Testis (tissue), 3 donors: ENCODE data around the gene BAD. TPM values are rescaled to one million over a fixed set of nuclear protein-coding genes. Genes with fewer than 3 reads are reported as not detected.
A peak's percentile ranks its signal among the peaks of the same experiment; 100 is the strongest.

Experiments
- DNase-seq: peaks from one replicate; pipeline ENCODE4 v3.0.0-alpha.2; 2019
- H3K27ac ChIP-seq, 2 donors: fragments of 200-600 bp; sonication (generic); one replicate each; pipeline ENCODE4 v1.5.1; 2019
- H3K27me3 ChIP-seq: fragments of 200-600 bp; sonication (generic); one replicate; pipeline ENCODE4 v1.5.1; 2019
- H3K36me3 ChIP-seq: fragments of 200-600 bp; sonication (generic); one replicate; pipeline ENCODE4 v1.5.1; 2017; ENCODE audit warnings: low read depth; ENCODE audit errors: missing control alignments
- H3K4me1 ChIP-seq: fragments of 200-600 bp; sonication (generic); one replicate; pipeline ENCODE4 v1.5.1; 2019
- H3K4me3 ChIP-seq, 2 donors: fragments of 200-600 bp; sonication (generic); one replicate each; pipeline ENCODE4 v1.5.1; 2017 to 2019
- H3K9me3 ChIP-seq: fragments of 200-600 bp; sonication (generic); one replicate; pipeline ENCODE4 v1.5.1; 2017
- CTCF ChIP-seq, 3 experiments: fragments of 450-650 bp in 2 of 3; fragments of 200-600 bp in 1 of 3; sonication (generic) in 1 of 3; IDR thresholded peaks; one replicate each; pipeline ENCODE4 v1.5.1; 2016 to 2019; ENCODE audit warnings: antibody characterized with exemption in 3 of 3, mild to moderate bottlenecking in 2 of 3, moderate library complexity in 1 of 3
- POLR2A ChIP-seq: fragments of 450-650 bp; IDR thresholded peaks from one replicate; pipeline ENCODE4 v1.6.1; 2017; ENCODE audit warnings: antibody characterized with exemption, mild to moderate bottlenecking, moderate library complexity
- WGBS, 2 donors: methylation state at CpG; one replicate each; pipeline ENCODE4 v1.1.5; 2018; 5-methylcytosine and 5-hydroxymethylcytosine counted together
- intact Hi-C: fragments of 100-400 bp; cut with DNase I; formaldehyde crosslinking; loops from one replicate; pipeline ENCODE4 v1.15.1; 2023; ENCODE audit warnings: low total_unique reads
- polyA plus RNA-seq: library from polyadenylated mRNA; stranded (reverse); fragments of 350-450 nt; fragmentation: Illumina TruSeq; extraction: RNeasy Lipid Tissue Mini Kit (QIAGEN cat#74804); gene quantifications from one replicate; pipeline ENCODE4 v1.2.3, GENCODE V29; 2014; ENCODE audit warnings: low read depth, low replicate concordance; ENCODE audit not compliant: insufficient read depth
- total RNA-seq, 2 donors: library from RNA; depleted of rRNA; stranded (reverse); fragments of >200 nt; gene quantifications; one replicate each; pipeline ENCODE4 v1.2.3, GENCODE V29; 2016

BAD gene
- total and polyA plus RNA-seq, 3 donors from 2014 or later, result 85.2 to 110 (median 88.7) TPM

GRCh38 chr11:64243236-64243854 is 41.1 kb downstream of the BAD start:
- peaks cover 43% of the 10 kb centered on the region for H3K4me1 ChIP-seq
- H3K4me3 ChIP-seq, result no peak overlapping the region
- H3K27ac ChIP-seq, result no peak overlapping the region
- TF ChIP-seq CTCF (IDR thresholded peaks at IDR 0.05), result no peak
- TF ChIP-seq POLR2A, result no peak
- no peaks in the 10 kb centered on the region for H3K27me3 ChIP-seq
- H3K36me3 ChIP-seq, result no peaks in the 10 kb centered on the region
- H3K9me3 ChIP-seq, result no peaks in the 10 kb centered on the region
- intact Hi-C loops, result no loop called here
- WGBS, 2 donors, result 86 to 90% methylated on average over 6 to 8 of the region's 8 CpGs
- no peak for DNase-seq

GRCh38 chr11:64241491-64242374 is 42.7 kb downstream of the BAD start:
- Histone ChIP-seq H3K9me3 (no peaks in the 10 kb centered on the region), H3K27me3 (no peaks in the 10 kb centered on the region), H3K4me1 (peaks cover 36% of the 10 kb centered on the region), H3K4me3 (peak overlapping the region; percentile 68 to 97), H3K36me3 (no peaks in the 10 kb centered on the region), H3K27ac (peak overlapping the region; percentile 92 to 99)
- intact Hi-C loops, result no loop called here
- no peak for TF ChIP-seq CTCF (IDR thresholded peaks at IDR 0.05)
- no peak for TF ChIP-seq POLR2A
- 1% methylated on average over 43 to 56 of the region's 63 CpGs for WGBS, 2 donors
- peak; percentile 99 for DNase-seq

- Histone ChIP-seq H3K9me3 (no peaks in the 10 kb centered on the region), H3K4me1 (peaks cover 36% of the 10 kb centered on the region), H3K4me3 (peak overlapping the region; percentile 68 to 97), H3K27ac (peak overlapping the region; percentile 92 to 99), H3K27me3 (no peaks in the 10 kb centered on the region), H3K36me3 (no peaks in the 10 kb centered on the region)
- no peak for TF ChIP-seq CTCF (IDR thresholded peaks at IDR 0.05)
- intact Hi-C loops, result no loop called here
- no peak for DNase-seq
- WGBS, 2 donors, result 0 to 2% methylated on average over 21 to 24 of the region's 24 CpGs
These were observed 43.3 kb downstream of the BAD start for GRCh38 chr11:64241241-64241490.

- H3K36me3 ChIP-seq, result no peaks in the 10 kb centered on the region
- no peaks in the 10 kb centered on the region for H3K9me3 ChIP-seq
- no peaks in the 10 kb centered on the region for H3K27me3 ChIP-seq
- peak; percentile 97 for DNase-seq
- intact Hi-C loops, result no loop called here
- H3K4me3 ChIP-seq, result peak within 1 kb of the TSS; percentile 68 to 97
- peak within 1 kb of the TSS; percentile 92 to 99 for H3K27ac ChIP-seq
- H3K4me1 ChIP-seq, result peaks cover 34% of the 10 kb centered on the region
- TF ChIP-seq CTCF (IDR thresholded peaks at IDR 0.05) (no peak), POLR2A (no peak)
- 1 to 3% methylated on average over 13 to 58 of the region's 58 CpGs for WGBS, 2 donors
These were observed 43.8 kb downstream of the BAD start, which contains the start of gene FKBP2 for GRCh38 chr11:64240435-64241240. Gene FKBP2 (plus strand): TSS chr11:64241095. CDS start chr11:64242388, 1,293 bp downstream.
